Left lung (tissue), 10 donors: ENCODE measurements around the gene ENOX1. TPM values are rescaled to one million over a fixed set of nuclear protein-coding genes. Genes with fewer than 3 reads are reported as not detected.
"Not testable (repeated sequence)": the region's sequence is repeated elsewhere in the genome, so short reads cannot be mapped to it uniquely, and the experiment has no call there.

Experiments used
- ATAC-seq: fragments of 200-7000 bp; cut with Tn5 transposase; one replicate; pipeline ENCODE4 v1.9.1; 2020; ENCODE audit warnings: moderate library complexity
- DNase-seq, 4 donors: peaks; one replicate each; pipeline ENCODE4 v3.0.0-alpha.2; 2013 to 2020
- H3K27ac ChIP-seq, 2 donors: fragments of 200-600 bp; sonication (generic) in 1 of 2; one replicate each; pipeline versions ENCODE4 v1.5.0 to v1.8.0; 2020 to 2021
- H3K27me3 ChIP-seq, 2 donors: fragments of 200-600 bp; sonication (generic) in 1 of 2; one replicate each; pipeline versions ENCODE4 v1.5.0 to v1.8.0; 2020 to 2021
- H3K36me3 ChIP-seq, 2 donors: fragments of 200-600 bp; sonication (generic) in 1 of 2; one replicate each; pipeline versions ENCODE4 v1.5.0 to v1.8.0; 2020 to 2021
- H3K4me1 ChIP-seq, 2 donors: fragments of 200-600 bp; one replicate each; pipeline ENCODE4 v1.8.0; 2021
- H3K4me3 ChIP-seq, 2 donors: fragments of 200-600 bp; sonication (generic) in 1 of 2; one replicate each; pipeline versions ENCODE4 v1.5.0 to v1.8.0; 2020 to 2021; ENCODE audit warnings: mild to moderate bottlenecking in 1 of 2
- H3K9me3 ChIP-seq, 2 donors: fragments of 200-600 bp; sonication (generic) in 1 of 2; one replicate each; pipeline versions ENCODE4 v1.5.0 to v1.8.0; 2020 to 2021
- CTCF ChIP-seq, 2 donors: fragments of 200-600 bp; sonication (generic) in 1 of 2; IDR thresholded peaks; one replicate each; pipeline versions ENCODE4 v1.5.0 to v1.8.0; 2021; ENCODE audit warnings: antibody characterized with exemption in 2 of 2
- intact Hi-C, 2 donors: fragments of 100-400 bp; cut with DNase I; formaldehyde crosslinking; loops; one replicate each; pipeline versions ENCODE4 v1.11.2 to v1.14.2; 2022
- polyA plus RNA-seq, 6 donors: library from polyadenylated mRNA; unstranded; fragments of 120-200 nt; gene quantifications; one replicate each; pipeline ENCODE4 v1.2.1, GENCODE V29; 2013; ENCODE audit not compliant: insufficient read length in 6 of 6
- total RNA-seq, 2 donors: library from RNA; stranded (reverse); fragmentation: NEBNext Ultra II Directional; extraction: Animal tissue kit (Norgen Biotek cat#: 25700); gene quantifications; one replicate each; pipeline ENCODE4 v1.2.1, GENCODE V29; 2021
- donor health status: DM: no; HTN: yes; CAD: no.
- donor health status: DM: no; HTN: no; CAD: no.

ENOX1 gene
- total and polyA plus RNA-seq, 8 donors: 1.5 to 9.0 (median 6.8) TPM

- Histone ChIP-seq H3K27me3 (no peaks in the 10 kb centered on the region), H3K36me3 (no peaks in the 10 kb centered on the region), H3K4me3 (no peak overlapping the region), H3K27ac (no peak overlapping the region), H3K4me1 (no peaks in the 10 kb centered on the region), H3K9me3 (no peaks in the 10 kb centered on the region)
- no peak for ATAC-seq
- intact Hi-C loops: no loop called here
- DNase-seq: no peak
- no peak for TF ChIP-seq CTCF (IDR thresholded peaks at IDR 0.05)
These were observed 601.5 kb downstream of the ENOX1 start for GRCh38 chr13:43185226-43185625.

GRCh38 chr13:43180837-43181236 is 605.9 kb downstream of the ENOX1 start:
- Histone ChIP-seq H3K9me3 (no peaks in the 10 kb centered on the region), H3K27ac (no peak overlapping the region), H3K4me1 (no peaks in the 10 kb centered on the region), H3K27me3 (no peaks in the 10 kb centered on the region), H3K36me3 (no peaks in the 10 kb centered on the region), H3K4me3 (no peak overlapping the region)
- DNase-seq (peak in 1 of 4 donors; percentile 75), ATAC-seq (no peak)
- intact Hi-C loops: no loop called here
- no peak for TF ChIP-seq CTCF (IDR thresholded peaks at IDR 0.05)

- TF ChIP-seq CTCF (IDR thresholded peaks at IDR 0.05): no peak
- ATAC-seq (no peak), DNase-seq (no peak)
- Histone ChIP-seq H3K4me1 (no peaks in the 10 kb centered on the region), H3K36me3 (no peaks in the 10 kb centered on the region), H3K9me3 (no peaks in the 10 kb centered on the region), H3K27me3 (no peaks in the 10 kb centered on the region), H3K27ac (no peak overlapping the region), H3K4me3 (no peak overlapping the region)
- intact Hi-C loops: no loop called here
These were observed 606.6 kb downstream of the ENOX1 start for GRCh38 chr13:43180036-43180660.

- intact Hi-C loops: no loop called here
- Histone ChIP-seq H3K27ac (no peak overlapping the region), H3K36me3 (no peaks in the 10 kb centered on the region), H3K9me3 (no peaks in the 10 kb centered on the region), H3K4me3 (no peak overlapping the region), H3K4me1 (no peaks in the 10 kb centered on the region), H3K27me3 (no peaks in the 10 kb centered on the region)
- ATAC-seq (no peak), DNase-seq (no peak)
- no peak for TF ChIP-seq CTCF (IDR thresholded peaks at IDR 0.05)
These were observed 615.3 kb downstream of the ENOX1 start for GRCh38 chr13:43171489-43171888.

GRCh38 chr13:43170506-43170905 is 616.3 kb downstream of the ENOX1 start:
- Histone ChIP-seq H3K4me1 (no peaks in the 10 kb centered on the region), H3K27ac (no peak overlapping the region), H3K27me3 (no peaks in the 10 kb centered on the region), H3K36me3 (no peaks in the 10 kb centered on the region), H3K9me3 (peaks cover 0 to 3% of the 10 kb centered on the region in 2 donors), H3K4me3 (no peak overlapping the region)
- intact Hi-C loops: no loop called here
- TF ChIP-seq CTCF (IDR thresholded peaks at IDR 0.05): no peak
- ATAC-seq (no peak), DNase-seq (no peak)

GRCh38 chr13:43168434-43168833 is 618.3 kb downstream of the ENOX1 start:
- intact Hi-C loops, H3K36me3 ChIP-seq, ATAC-seq: not testable (repeated sequence)

More at GRCh38 chr13:43168434-43168833, 618.3 kb downstream of the ENOX1 start:
- not testable (repeated sequence) for H3K27ac ChIP-seq, H3K4me3 ChIP-seq, H3K4me1 ChIP-seq, DNase-seq, H3K27me3 ChIP-seq
- peaks cover 0 to 14% of the 10 kb centered on the region in 2 donors for H3K9me3 ChIP-seq
